Measurements from ENCODE around the gene OSBPL9.
"Not testable (repeated sequence)": the region's sequence is repeated elsewhere in the genome, so short reads cannot be mapped to it uniquely, and the experiment has no call there.

OSBPL9 gene

GRCh38 chr1:51702220-51702619 lies 85.3 kb downstream of the OSBPL9 start:
- not testable (repeated sequence) for DNase-seq (ENCODE audit: low read depth in 3 of 3, low spot score in 1 of 3)

- DNase-seq (ENCODE audit: low read depth in 3 of 3, low spot score in 1 of 3) = no peak
These were observed 88.1 kb downstream of the OSBPL9 start for GRCh38 chr1:51705035-51705434.

GRCh38 chr1:51708911-51709760 lies 92.2 kb downstream of the OSBPL9 start:
- no peak for DNase-seq (ENCODE audit: low read depth in 3 of 3, low spot score in 1 of 3)

GRCh38 chr1:51709951-51710350 lies 93.1 kb downstream of the OSBPL9 start:
- DNase-seq (ENCODE audit: low read depth in 3 of 3, low spot score in 1 of 3) = no peak

GRCh38 chr1:51712590-51712989 lies 95.7 kb downstream of the OSBPL9 start:
- DNase-seq (ENCODE audit: low read depth in 3 of 3, low spot score in 1 of 3) = no peak

- no peak for DNase-seq (ENCODE audit: low read depth in 3 of 3, low spot score in 1 of 3)
These were observed 97.6 kb downstream of the OSBPL9 start for GRCh38 chr1:51714374-51715019.

- no peak for DNase-seq (ENCODE audit: low read depth in 3 of 3, low spot score in 1 of 3)
These were observed 98.5 kb downstream of the OSBPL9 start for GRCh38 chr1:51715369-51715768.

- DNase-seq (ENCODE audit: low read depth in 3 of 3, low spot score in 1 of 3) = no peak
These were observed 99.9 kb downstream of the OSBPL9 start for GRCh38 chr1:51716746-51717145.

- DNase-seq (ENCODE audit: low read depth in 3 of 3, low spot score in 1 of 3) = no peak
These were observed 101.0 kb downstream of the OSBPL9 start for GRCh38 chr1:51717842-51718241.

- no peak for DNase-seq (ENCODE audit: low read depth in 3 of 3, low spot score in 1 of 3)
These were observed 102.3 kb downstream of the OSBPL9 start for GRCh38 chr1:51719146-51719545.

- no peak for DNase-seq (ENCODE audit: low read depth in 3 of 3, low spot score in 1 of 3)
These were observed 107.9 kb downstream of the OSBPL9 start for GRCh38 chr1:51724797-51725196.

GRCh38 chr1:51726051-51726450 lies 109.2 kb downstream of the OSBPL9 start:
- no peak for DNase-seq (ENCODE audit: low read depth in 3 of 3, low spot score in 1 of 3)

- no peak for DNase-seq (ENCODE audit: low read depth in 3 of 3, low spot score in 1 of 3)
These were observed 109.8 kb downstream of the OSBPL9 start for GRCh38 chr1:51726544-51727225.

- no peak for DNase-seq (ENCODE audit: low read depth in 3 of 3, low spot score in 1 of 3)
These were observed 110.5 kb downstream of the OSBPL9 start for GRCh38 chr1:51727366-51727765.

GRCh38 chr1:51728611-51729155 lies 111.8 kb downstream of the OSBPL9 start:
- no peak for DNase-seq (ENCODE audit: low read depth in 3 of 3, low spot score in 1 of 3)

GRCh38 chr1:51729156-51729823 lies 112.4 kb downstream of the OSBPL9 start:
- peak; percentile 82 to 87 (median 86) for DNase-seq (ENCODE audit: low read depth in 3 of 3, low spot score in 1 of 3)

GRCh38 chr1:51729824-51730301 lies 113.0 kb downstream of the OSBPL9 start:
- DNase-seq (ENCODE audit: low read depth in 3 of 3, low spot score in 1 of 3) = no peak

GRCh38 chr1:51731998-51732397 lies 115.1 kb downstream of the OSBPL9 start:
- DNase-seq (ENCODE audit: low read depth in 3 of 3, low spot score in 1 of 3) = no peak

- DNase-seq (ENCODE audit: low read depth in 3 of 3, low spot score in 1 of 3) = no peak
These were observed 116.0 kb downstream of the OSBPL9 start for GRCh38 chr1:51732701-51733425.

GRCh38 chr1:51733426-51733774 lies 116.5 kb downstream of the OSBPL9 start:
- DNase-seq (ENCODE audit: low read depth in 3 of 3, low spot score in 1 of 3) = not testable (repeated sequence)
